ENCODE measurements around the gene CACNA1H.

DNA sequence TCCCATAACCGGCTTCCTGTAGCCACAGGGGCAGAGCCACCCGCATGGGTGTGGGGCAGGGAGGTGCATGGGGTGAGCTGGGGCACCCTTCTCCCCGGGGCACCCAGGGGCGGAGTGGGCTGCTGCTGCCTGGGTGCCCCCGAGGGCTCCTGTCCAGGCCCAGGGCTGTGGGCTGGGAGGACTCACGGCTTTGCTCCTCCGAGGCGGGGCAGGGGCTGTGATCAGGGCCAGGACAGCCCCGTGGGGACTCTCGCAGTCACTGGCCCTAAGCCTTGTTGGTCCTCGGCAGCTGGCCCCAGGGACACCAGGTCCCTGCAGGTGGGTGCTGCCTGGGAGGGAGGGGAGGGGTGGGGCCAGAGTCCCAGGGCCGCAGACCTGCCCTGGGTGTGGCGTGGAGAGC lies 19.7 kb downstream of the CACNA1H start:
- TF ChIP-seq, protein P1, sequence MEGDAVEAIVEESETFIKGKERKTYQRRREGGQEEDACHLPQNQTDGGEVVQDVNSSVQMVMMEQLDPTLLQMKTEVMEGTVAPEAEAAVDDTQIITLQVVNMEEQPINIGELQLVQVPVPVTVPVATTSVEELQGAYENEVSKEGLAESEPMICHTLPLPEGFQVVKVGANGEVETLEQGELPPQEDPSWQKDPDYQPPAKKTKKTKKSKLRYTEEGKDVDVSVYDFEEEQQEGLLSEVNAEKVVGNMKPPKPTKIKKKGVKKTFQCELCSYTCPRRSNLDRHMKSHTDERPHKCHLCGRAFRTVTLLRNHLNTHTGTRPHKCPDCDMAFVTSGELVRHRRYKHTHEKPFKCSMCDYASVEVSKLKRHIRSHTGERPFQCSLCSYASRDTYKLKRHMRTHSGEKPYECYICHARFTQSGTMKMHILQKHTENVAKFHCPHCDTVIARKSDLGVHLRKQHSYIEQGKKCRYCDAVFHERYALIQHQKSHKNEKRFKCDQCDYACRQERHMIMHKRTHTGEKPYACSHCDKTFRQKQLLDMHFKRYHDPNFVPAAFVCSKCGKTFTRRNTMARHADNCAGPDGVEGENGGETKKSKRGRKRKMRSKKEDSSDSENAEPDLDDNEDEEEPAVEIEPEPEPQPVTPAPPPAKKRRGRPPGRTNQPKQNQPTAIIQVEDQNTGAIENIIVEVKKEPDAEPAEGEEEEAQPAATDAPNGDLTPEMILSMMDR (IDR thresholded peaks at IDR 0.05; ENCODE audit: low read depth, low read length, poor library complexity, severe bottlenecking) = no peak
- TF ChIP-seq EZH2phosphoT487 (IDR thresholded peaks at IDR 0.05; ENCODE audit: borderline replicate concordance, low read length) = no peak

Data from DOHH2 (cell line).